Natural killer cell (primary cell): Measurements from ENCODE around the gene EXOSC5. TPM values are rescaled to one million over a fixed set of nuclear protein-coding genes. Genes with fewer than 3 reads are reported as not detected.
"Not testable (repeated sequence)": the region's sequence is repeated elsewhere in the genome, so short reads cannot be mapped to it uniquely, and the experiment has no call there.

Experiments
- ATAC-seq, 3 donors: fragments of 150-1000 bp in 2 of 3; fragments of 200-7000 bp in 1 of 3; cut with Tn5 transposase; 1 replicate in 1 of 3; 2 replicates in 2 of 3; pipeline ENCODE4 v1.10.0; 2021; ENCODE audit warnings: mild to moderate bottlenecking in 2 of 3, moderate library complexity in 2 of 3
- DNase-seq, 2 donors: peaks; one replicate each; pipeline versions ENCODE4 v3.0.0 to v3.0.0-alpha.2; 2013 to 2021; ENCODE audit warnings: mixed read lengths in 1 of 2
- H3K27ac ChIP-seq: one replicate; pipeline ENCODE4 v1.5.1; 2013; ENCODE audit warnings: mild to moderate bottlenecking, low read length
- H3K27me3 ChIP-seq: one replicate; pipeline ENCODE4 v1.6.1; 2013; ENCODE audit warnings: low read length; ENCODE audit not compliant: control insufficient read depth, insufficient read depth
- H3K36me3 ChIP-seq: one replicate; pipeline ENCODE4 v1.6.1; 2013; ENCODE audit warnings: low read length; ENCODE audit not compliant: control insufficient read depth, insufficient read depth
- H3K4me1 ChIP-seq: one replicate; pipeline ENCODE4 v1.6.1; 2013; ENCODE audit warnings: low read length; ENCODE audit not compliant: control insufficient read depth, insufficient read depth
- H3K4me3 ChIP-seq: one replicate; pipeline ENCODE4 v1.5.1; 2013; ENCODE audit warnings: low read length
- H3K9me3 ChIP-seq: one replicate; pipeline ENCODE4 v1.6.1; 2013; ENCODE audit warnings: low read length; ENCODE audit not compliant: control insufficient read depth, insufficient read depth
- H3K27ac Mint-ChIP-seq, 2 donors: one replicate each; pipeline ENCODE4 v1.8.0; 2022; ENCODE audit warnings: mild to moderate bottlenecking in 2 of 2, mixed read lengths in 2 of 2, moderate library complexity in 1 of 2
- H3K27me3 Mint-ChIP-seq, 2 donors: one replicate each; pipeline ENCODE4 v1.8.0; 2022; ENCODE audit warnings: low read depth in 2 of 2, mixed read lengths in 2 of 2
- H3K36me3 Mint-ChIP-seq: one replicate; pipeline ENCODE4 v1.8.0; 2022; ENCODE audit warnings: mixed read lengths
- H3K4me1 Mint-ChIP-seq, 2 donors: one replicate each; pipeline ENCODE4 v1.8.0; 2022; ENCODE audit warnings: mixed read lengths in 2 of 2
- H3K4me3 Mint-ChIP-seq: one replicate; pipeline ENCODE4 v1.8.0; 2022; ENCODE audit warnings: mild to moderate bottlenecking, moderate library complexity, mixed read lengths
- H3K9me3 Mint-ChIP-seq, 2 donors: one replicate each; pipeline ENCODE4 v1.8.0; 2022; ENCODE audit warnings: mixed read lengths in 2 of 2
- CTCF ChIP-seq: fragments of 200-600 bp; IDR thresholded peaks from one replicate; pipeline ENCODE4 v1.8.0; 2022; ENCODE audit warnings: antibody characterized with exemption
- WGBS: methylation state at CpG from one replicate; pipeline ENCODE4 v1.1.7; 2013; ENCODE audit warnings: missing lambda C conversion rate; ENCODE audit not compliant: insufficient coverage; 5-methylcytosine and 5-hydroxymethylcytosine counted together
- intact Hi-C: fragments of 100-400 bp; cut with micrococcal nuclease; formaldehyde crosslinking; loops from one replicate; pipeline ENCODE4 v1.14.2; 2022
- total RNA-seq, 4 donors: library from RNA; stranded (reverse); fragments of 120-200 nt in 1 of 4; gene quantifications; one replicate each; pipeline versions ENCODE4 v1.2.3 to v1.2.4, GENCODE V29; 2013 to 2022

The EXOSC5 gene
- total RNA-seq, 3 donors from 2014 or later (not counting 1 experiment from before 2014, with no cell fraction given) = 9.0 to 11.6 (median 9.5) TPM

DNA sequence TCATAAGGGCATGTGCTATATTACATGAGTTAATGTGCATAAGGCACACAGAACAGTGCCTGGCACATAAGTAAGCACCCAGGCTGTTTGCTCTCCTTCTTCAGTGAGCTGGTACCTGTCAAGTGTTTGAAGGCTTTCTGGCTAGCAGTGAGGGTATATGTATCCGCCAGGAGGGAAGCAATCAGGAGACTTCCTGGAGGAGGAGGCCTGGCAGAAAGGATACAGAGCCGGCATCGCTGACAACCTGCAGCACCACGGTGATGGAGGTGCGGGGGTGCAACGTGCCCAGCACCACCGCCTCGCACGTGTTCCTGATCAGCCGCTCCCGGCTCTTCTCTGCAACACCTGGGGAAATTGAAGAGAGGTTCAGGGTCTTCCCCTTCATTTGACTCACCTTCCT lies 5.5 kb downstream of the EXOSC5 start:
- no peak overlapping the region for H3K4me3 ChIP-seq
- H3K27me3 ChIP-seq = no peaks in the 10 kb centered on the region
- Mint-ChIP-seq H3K27ac (no peak overlapping the region), H3K36me3 (no peaks in the 10 kb centered on the region), H3K9me3 (no peaks in the 10 kb centered on the region), H3K27me3 (no peaks in the 10 kb centered on the region), H3K4me1 (peaks cover 12 to 13% of the 10 kb centered on the region in 2 donors), H3K4me3 (no peak overlapping the region)
- DNase-seq (no peak), ATAC-seq (no peak)
- no peaks in the 10 kb centered on the region for H3K9me3 ChIP-seq
- intact Hi-C loops = no loop called here
- H3K36me3 ChIP-seq = peaks cover 28% of the 10 kb centered on the region
- WGBS = 90% methylated on average over 11 of the region's 11 CpGs
- no peak overlapping the region for H3K27ac ChIP-seq
- peaks cover 8% of the 10 kb centered on the region for H3K4me1 ChIP-seq
- no peak for TF ChIP-seq CTCF

GRCh38 chr19:41386442-41386841 lies 10.7 kb downstream of the EXOSC5 start:
- Histone ChIP-seq H3K27me3 (no peaks in the 10 kb centered on the region), H3K36me3 (peaks cover 23% of the 10 kb centered on the region), H3K9me3 (no peaks in the 10 kb centered on the region), H3K4me1 (no peaks in the 10 kb centered on the region), H3K27ac (no peak overlapping the region), H3K4me3 (no peak overlapping the region)
- Mint-ChIP-seq H3K4me3 (no peak overlapping the region), H3K27me3 (no peaks in the 10 kb centered on the region), H3K36me3 (no peaks in the 10 kb centered on the region), H3K4me1 (no peaks in the 10 kb centered on the region), H3K9me3 (no peaks in the 10 kb centered on the region), H3K27ac (no peak overlapping the region)
- no peak for TF ChIP-seq CTCF
- 95% methylated on average over 13 of the region's 13 CpGs for WGBS
- no peak for DNase-seq
- no peak for ATAC-seq
- intact Hi-C loops = no loop called here

DNA sequence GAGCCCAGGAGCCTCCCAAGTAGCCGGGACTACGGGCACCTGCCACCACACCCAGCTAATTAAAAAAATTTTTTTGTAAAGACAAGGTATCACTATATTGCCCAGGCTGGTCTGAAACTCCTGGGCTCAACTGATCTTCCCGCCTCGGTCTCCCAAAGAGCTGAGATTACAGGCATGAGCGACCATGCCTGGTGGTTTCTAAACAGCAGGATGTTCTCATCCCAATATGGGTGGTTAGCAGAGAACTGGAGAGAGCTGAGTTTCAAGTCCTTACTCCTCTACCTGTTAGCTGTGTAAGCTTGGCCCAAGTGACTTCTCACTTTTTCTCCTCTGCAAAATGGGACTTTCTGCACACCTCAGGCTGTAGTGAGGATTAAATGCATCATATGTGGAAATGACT lies 12.8 kb downstream of the EXOSC5 start:
- Histone ChIP-seq H3K27me3 (no peaks in the 10 kb centered on the region), H3K36me3 (peaks cover 6% of the 10 kb centered on the region), H3K4me1 (no peaks in the 10 kb centered on the region), H3K27ac (no peak overlapping the region), H3K4me3 (no peak overlapping the region), H3K9me3 (no peaks in the 10 kb centered on the region)
- H3K9me3 Mint-ChIP-seq = no peaks in the 10 kb centered on the region
- WGBS = 95% methylated on average over 5 of the region's 5 CpGs
- H3K4me1 Mint-ChIP-seq = no peaks in the 10 kb centered on the region
- no peaks in the 10 kb centered on the region for H3K27me3 Mint-ChIP-seq
- ATAC-seq = no peak
- intact Hi-C loops = no loop called here
- no peak for DNase-seq
- H3K4me3 Mint-ChIP-seq = no peak overlapping the region
- no peak overlapping the region for H3K27ac Mint-ChIP-seq
- no peaks in the 10 kb centered on the region for H3K36me3 Mint-ChIP-seq
- no peak for TF ChIP-seq CTCF

DNA sequence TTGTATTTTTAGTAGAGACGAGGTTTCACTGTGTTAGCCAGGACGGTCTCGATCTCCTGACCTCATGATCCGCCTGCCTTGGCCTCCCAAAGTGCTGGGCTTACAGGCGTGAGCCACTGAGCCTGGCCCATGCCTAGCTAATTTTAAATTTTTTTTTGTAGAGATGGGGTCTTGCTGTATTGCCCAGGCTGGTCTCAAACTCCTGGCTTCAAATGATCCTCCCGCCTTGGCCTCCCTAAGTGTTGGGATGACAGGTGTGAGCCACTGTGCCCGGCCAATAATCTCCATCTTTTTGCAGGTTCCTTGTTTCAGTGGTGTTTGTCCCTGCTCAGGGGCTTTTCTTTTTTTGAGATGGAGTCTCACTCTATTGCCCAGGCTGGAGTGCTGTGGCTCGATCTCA lies 15.6 kb downstream of the EXOSC5 start:
- intact Hi-C loops, H3K36me3 Mint-ChIP-seq, H3K27ac Mint-ChIP-seq, ATAC-seq, H3K4me3 ChIP-seq, H3K36me3 ChIP-seq, H3K27ac ChIP-seq, H3K27me3 Mint-ChIP-seq, H3K27me3 ChIP-seq, DNase-seq, H3K9me3 Mint-ChIP-seq, H3K4me3 Mint-ChIP-seq, H3K9me3 ChIP-seq, H3K4me1 ChIP-seq: not testable (repeated sequence)
- 95% methylated on average over 8 of the region's 8 CpGs for whole genome bisulfite sequencing
- H3K4me1 Mint-ChIP-seq = peaks cover 7 to 15% of the 10 kb centered on the region in 2 donors
